Activated CD4-positive, CD25-positive, alpha-beta regulatory T cell treated with anti-CD3 and anti-CD28 coated beads, Interleukin-2, amount 50 U/mL, for 16 hours (primary cell): Measurements from ENCODE around the gene ZNF536.

Source experiments
- DNase-seq: peaks from one replicate; pipeline ENCODE4 v3.0.0-alpha.2; 2020; ENCODE audit warnings: low read depth, low spot score

The ZNF536 gene

DNA sequence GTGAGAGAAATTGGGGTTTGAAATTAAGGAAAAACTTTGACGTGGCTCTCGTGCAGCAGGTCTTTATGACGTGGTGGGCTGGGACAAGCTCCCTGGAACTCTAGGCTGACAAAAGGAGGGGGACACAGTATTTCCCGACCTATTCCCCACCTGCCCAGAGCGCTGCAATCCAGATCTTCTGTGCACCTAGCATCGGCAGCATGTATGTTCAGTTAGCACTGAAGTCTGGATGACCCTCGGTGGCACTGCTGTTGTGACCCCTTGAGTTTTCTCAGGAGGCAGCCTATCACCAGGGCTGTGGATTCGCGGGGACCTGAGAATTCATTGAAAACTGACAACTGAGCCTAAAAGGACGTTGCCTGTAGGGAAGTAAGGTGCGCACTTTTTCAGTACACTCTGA lies 9.1 kb upstream of the ZNF536 start:
- DNase-seq, result no peak

DNA sequence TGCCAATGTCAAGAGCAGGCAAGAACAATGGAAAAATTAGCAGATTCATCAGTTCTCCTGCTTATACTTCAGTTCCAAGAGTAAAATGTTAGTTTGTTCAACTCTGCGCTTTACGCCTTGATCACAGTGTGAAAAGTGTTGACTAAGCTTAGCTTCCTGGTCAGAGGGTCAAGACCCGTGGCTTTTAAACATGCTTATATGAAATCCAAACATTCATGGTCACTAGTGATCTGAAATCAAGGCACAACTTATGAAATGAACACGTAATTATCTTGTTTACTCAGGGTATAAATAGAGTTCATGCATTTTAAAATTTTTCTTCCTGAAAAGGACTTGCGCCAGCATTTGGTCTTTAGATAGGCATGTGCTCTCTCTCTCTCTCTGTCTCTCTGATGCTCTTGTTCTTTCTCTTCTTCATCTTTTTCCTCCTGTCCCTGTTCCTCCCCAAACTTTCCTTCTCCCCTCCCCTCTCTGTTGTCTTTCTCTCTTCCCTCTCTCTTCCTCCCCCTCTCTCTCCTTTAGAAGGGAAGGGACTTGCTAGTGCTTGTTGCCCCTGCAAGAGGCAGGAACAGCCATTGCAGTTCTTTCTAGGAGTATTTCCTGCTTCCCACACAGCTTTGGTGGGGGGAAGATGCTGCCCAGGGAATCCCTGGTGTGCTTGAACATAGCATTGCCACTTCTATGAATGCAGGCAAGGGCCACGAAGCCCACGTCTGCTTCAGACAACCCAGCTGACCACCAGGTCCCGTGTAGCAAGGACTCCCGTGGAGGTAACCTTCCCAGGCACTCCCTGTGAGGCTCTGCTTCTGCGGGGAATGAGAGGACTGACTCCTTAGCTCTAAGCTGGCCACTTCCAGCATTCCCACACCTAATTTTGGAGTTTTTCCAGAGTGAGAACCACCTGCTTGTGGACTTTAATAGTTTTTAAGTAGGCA lies 7.1 kb upstream of the ZNF536 start:
- DNase-seq, result no peak

DNA sequence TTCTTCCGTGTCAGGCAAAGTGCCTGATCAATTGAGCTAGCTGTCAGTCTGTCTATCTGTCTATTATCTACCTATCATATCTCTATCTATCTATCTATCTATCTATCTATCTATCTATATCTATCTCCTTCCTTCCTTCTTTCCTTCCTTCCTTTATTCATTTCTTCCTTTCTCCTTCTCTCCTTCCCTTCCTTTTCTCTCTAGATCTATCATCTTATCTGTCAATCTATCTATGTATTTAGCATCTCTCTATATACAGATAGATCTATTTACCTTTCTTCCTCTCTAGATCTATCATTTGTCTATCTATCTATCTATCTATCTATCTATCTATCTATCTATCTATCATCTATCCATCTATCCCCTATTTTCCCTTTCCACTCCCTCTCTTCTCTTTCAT lies 5.9 kb upstream of the ZNF536 start:
- no peak for DNase-seq

DNA sequence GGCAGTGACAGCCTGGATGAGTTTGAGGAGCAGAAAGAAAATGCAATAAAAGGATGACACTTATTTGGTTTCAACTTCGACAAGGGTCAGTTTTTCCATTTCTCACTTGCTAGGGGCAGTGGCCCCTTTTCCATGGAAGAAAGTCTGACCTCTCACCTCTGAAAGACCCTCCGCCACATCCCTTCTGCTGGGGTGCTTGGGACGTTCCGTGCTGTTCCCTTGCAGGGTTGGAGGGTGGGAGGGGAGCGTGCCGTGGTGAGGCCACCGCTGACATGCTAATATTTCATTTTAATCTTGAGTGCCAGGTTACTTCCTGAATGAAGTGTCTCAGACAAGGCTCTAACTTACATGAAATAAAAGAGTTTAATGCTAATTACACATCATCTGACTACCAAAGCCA lies 5.2 kb upstream of the ZNF536 start:
- DNase-seq, result no peak

DNA sequence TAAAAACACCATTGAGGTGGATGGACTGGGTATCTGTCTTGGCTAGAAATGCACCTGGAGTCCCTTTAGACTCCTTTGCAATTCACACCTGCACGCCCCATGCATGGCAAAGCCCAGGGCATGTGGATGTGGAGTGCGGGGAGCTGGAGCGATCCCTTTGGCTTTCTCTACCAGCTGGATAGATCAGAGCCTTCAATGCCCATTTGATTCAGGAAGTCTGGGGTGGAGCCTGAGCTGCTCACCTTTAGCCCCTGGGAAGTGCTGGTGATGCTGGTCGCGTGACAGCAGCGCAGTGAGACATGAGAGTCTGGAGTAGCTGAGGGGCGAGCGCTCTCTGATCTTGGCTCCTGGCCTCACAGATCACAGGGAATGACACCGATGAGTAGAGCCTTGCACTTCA lies 4.8 kb upstream of the ZNF536 start:
- DNase-seq, result no peak

DNA sequence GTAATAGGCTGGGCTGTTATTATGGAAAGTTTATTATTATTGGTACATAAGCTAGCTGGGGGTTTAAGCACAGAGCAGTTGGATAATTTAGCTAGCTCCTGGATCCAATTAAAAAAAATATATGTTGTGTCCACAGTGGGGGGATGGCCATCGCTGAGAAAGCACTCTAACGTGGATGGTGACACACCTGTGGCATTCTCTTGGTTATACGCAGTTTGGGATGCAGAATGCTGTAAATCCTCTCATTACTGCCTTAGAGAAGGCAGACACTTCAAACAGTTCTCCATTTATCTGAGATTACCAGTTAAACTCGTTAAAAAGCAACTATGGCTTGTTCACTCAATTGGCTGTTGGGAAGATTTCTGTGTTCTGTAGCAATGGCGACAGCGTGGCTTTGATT lies 2.4 kb upstream of the ZNF536 start:
- DNase-seq, result no peak

DNA sequence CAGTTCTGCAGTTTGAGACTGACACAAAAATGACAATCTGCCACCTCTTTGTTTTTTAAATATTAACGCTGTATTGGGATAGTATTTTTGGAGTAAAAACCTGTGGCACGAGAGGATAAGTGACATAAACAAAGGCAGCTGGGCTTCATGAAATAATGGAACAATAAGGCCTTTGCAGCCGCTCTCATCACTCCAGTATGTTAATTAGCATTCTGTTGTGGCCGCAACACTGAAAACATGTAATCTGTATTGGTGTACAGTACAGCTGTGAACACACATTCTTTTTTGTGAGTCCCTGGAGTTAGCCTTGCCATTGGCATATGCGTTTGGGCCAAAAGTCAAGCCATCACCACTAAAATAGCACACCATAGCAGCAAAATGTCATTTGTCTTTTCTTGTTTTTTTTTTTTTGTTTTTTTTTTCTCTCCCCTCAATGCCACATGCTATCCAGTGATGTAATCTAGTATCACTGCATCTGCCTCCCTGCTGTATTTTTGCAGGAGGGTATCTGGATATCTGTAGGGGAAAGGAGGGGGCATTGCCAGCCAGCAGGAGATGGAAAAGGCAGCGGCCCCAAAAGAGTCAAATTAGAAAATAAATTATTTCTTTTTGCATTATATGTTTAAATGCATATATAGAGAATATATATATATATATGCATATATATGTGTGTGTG lies 885 bp upstream of the ZNF536 start:
- DNase-seq, result no peak

DNA sequence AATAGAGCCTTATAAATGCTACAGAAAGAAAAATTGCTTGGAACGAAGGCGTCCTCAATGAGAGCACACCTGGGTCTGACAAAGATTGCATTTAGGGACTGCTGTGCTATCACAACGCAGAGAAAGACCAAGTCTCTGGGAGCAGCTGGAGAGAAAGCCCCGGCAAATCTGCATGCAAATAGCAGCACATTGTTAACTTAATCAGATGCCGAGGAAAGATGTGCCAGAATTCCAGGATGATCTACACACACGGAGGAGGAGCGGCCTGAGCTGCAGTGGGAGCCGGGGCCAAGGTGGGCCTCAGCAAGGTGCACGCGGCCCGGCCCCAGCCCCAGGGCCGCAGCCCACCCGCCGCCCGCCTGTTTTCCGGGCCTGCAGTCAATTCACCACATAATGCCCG lies 1.4 kb downstream of the ZNF536 start:
- DNase-seq, result no peak

DNA sequence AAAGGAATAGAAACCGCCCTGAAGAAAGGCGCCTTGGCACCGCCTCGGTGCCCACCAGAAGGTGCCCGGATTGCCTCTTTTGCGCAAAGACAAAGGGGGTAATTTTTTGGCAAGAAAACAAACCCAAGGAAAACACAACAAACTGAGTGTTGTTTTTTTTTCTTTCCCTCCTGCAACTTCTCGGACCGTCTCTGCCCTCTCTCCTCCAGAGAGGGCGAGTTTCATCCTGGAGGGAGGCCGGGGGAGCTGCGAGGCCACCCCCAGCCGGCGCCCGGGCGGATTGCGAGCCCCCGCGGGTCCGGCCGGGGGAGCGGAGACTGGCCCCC lies 2.3 kb downstream of the ZNF536 start:
- DNase-seq, result no peak

DNA sequence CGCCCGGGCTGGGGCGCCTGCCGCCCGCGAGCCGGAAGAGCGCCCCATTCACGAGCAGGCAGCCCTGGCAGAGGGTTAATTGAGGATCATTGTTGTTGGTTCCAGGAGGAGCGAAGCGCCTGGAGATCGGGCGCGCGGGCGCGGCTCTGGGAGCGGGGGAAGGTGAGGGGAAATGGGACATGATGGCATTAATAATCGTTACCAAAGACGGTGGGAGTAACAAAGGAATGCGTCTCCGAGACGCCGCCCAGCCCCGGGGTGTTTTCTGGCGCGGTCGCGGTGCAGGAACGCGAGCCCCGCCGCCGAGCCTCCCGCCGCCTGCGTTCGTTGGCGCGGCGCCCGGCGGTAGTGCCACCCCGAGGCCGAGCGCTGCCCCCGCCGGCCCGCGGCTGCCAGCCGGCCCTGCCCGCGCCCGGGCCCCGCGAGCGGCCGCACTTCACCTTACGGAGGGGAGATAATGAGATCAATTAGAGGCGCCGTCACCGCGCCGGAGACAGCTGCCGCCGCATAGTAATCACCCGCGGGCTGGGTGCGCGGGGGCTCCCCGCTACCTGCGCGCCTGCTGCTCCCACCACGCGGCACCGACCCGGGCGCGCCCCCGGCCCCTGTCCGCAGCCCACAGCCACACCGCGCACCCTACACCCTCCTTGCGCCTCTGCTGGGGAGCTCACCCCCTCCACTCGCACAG lies 2.8 kb downstream of the ZNF536 start:
- no peak for DNase-seq

DNA sequence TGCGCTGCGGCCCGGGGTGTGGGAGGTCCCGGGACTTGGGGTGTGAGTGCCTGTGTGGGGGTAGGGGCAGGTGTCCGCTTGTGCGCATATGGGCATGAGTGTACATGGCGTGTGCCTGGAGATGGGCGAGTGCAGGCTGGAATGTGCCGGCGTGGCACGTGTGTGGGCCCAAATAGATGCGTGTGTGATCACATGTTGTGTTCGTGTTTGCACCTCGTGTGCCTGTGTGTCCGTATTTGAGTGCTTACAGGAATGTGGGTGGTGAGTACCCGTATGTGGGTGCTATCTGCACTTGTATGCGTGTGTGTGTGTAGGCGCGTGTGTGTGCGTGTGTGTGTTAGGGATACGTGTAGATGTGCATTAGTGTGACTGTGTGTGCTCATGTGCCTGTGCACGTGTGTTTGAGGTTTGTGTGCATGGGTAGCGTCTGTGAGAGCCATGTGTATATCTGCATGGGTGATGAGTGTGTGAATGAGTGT lies 3.4 kb downstream of the ZNF536 start:
- no peak for DNase-seq

DNA sequence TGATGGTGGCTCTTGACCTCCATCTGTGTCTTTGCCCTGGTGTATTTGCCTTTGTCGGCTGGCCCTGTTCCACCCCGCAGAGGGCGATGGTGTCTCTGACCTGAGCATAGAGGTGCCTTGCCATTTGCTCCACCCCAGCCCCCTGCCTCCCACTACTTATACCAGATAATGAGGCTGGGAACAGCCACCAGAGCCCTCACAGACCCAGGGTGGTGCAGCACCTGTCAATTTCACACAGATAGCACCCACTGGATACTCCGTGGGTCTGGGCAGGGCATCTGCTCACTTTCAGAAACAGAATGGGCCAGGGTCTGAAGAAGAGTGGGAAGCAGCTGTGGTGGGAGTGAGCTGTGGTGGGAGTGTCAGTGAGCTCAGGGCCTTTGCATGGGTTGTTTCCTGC lies 4.1 kb downstream of the ZNF536 start:
- no peak for DNase-seq

DNA sequence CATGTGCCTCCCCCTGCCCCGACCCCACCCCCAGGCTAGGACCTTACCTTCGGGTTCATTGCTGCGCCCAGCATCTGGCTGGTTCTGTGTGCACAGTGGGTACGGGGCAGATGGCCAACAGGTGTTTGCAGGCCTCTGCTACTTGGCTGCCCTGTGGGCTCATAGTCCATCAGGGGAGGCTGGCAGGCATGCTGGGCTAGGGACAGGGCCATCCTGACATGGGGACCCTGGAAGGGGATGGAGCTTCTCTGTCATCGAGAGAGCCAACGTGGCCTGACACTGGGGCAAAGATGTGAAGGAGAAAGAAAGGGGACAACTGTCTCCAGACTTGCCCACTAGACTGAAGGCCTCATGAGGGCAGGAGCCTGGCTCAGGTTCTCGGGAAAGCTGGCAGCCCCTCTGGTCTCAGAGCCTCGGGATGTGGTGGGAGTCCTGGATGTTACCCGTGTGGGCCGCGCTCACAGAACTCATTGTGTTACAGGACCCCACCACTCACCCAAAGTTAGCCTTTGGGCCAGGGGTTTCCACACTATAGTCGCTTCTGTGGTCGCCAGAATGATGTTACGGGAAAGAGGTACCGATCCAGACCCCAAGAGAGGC lies 4.7 kb downstream of the ZNF536 start:
- no peak for DNase-seq

DNA sequence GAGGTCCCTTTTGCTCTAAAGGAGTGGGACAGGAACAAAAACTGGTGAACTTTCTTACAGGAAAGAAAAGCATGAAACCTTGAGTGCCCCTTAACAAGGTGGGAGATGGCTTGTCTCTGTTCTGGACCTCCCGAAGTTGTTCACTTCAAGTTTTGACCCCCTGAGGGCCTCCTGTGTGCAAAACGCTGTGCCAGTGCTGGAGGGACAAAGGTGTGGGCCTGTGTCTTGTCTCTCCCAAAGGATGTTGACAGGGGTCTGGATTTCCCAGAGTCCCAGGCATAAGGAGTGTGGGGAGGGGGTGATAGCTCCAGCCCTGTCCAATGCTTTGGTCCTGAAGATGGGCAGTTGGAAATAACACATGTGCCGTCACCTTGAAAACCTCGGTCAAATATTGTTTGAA lies 6.5 kb downstream of the ZNF536 start:
- no peak for DNase-seq

DNA sequence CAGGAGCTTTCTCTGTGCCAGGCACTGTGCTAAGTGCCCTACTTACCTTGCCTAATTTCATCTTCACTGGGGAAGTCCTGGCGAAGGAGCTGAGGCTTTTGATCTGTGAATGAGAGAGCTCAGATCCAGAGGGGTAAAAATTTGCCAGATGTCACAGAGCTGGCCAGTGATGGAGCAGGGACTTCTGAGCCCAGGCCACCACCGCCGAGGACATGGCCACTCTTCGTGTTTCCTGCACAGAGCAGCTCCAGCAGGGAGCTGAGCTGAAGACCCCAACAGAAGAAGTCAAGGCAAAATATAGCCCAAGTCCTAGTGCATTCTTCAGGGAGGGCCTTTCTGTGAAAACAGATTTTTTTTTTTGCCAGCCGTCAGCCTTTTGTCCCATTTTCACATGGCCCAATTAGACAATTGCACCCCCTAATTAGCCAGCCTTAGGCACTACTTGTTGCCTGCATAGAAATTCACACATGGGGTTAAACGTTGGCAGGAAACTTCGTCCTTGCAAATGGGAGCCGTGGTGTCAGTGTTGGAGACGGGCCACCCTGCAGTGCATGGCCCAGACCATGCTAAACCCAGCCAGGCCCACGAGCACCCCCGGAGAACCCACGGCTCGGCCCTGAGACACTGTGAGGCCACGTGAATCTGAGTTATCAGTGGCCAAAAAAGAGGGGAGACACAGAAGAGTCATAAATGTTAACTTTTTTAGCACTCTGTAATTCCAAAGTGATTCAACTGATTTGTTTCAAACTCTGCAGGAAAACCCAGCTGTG lies 7.8 kb downstream of the ZNF536 start:
- DNase-seq, result no peak

DNA sequence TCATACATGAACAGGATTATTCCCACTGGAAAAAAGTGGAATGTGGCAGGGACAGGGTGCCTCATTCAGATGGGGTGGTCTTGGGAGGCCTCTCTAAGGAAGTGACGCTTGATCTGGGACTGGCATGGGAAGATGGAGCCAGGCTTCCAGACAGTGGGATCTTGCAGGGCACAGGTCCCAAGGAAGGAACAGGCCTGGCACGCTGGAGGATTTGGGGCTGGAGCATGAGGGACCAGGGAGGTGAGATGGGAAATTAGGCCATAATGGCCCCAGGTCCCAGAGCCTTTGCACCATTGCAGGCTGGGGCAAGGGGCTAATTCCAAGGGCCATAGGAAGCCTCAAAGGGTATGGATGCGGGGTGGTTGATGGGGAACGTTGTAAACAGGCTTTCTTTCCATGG lies 9.2 kb downstream of the ZNF536 start:
- DNase-seq, result no peak

DNA sequence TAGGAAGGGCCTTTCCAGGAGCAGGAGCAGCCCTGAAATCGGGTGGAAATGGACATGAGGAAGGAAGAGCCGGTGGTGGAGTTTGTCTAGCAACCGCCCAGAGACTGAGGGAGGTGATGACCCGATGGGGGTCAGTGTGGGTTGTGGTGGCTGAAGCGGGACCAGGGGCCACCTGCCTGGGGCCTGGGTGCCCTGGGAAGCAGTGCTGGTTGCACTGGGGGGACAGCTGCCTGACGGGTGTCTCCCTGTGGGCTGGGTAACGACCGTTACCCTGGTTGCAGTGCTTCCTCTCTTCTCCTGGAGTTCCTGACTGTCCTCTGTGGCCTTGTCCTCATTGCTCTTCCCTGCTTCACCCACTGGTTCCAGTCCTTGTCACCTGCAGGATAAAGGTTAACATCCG lies 13.0 kb downstream of the ZNF536 start:
- DNase-seq, result no peak

DNA sequence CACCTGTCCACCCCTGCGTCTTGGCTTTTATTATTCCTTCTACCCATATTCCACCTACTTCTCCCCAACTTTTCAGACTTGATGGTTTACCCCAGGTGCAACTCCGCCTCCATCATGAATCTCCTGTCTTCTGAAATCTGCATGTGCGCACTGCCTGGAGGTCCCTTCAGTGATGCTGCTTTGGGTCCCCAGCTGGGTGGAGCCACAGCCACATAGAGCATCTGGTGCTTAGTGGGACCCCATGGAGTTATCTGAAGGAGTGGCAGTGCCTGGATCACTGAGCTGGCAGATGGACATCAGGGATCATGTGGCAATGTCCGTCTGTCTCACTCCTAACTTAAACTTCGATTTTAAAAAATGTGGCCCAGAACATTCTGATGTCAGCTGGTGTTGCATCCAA lies 13.5 kb downstream of the ZNF536 start:
- no peak for DNase-seq

DNA sequence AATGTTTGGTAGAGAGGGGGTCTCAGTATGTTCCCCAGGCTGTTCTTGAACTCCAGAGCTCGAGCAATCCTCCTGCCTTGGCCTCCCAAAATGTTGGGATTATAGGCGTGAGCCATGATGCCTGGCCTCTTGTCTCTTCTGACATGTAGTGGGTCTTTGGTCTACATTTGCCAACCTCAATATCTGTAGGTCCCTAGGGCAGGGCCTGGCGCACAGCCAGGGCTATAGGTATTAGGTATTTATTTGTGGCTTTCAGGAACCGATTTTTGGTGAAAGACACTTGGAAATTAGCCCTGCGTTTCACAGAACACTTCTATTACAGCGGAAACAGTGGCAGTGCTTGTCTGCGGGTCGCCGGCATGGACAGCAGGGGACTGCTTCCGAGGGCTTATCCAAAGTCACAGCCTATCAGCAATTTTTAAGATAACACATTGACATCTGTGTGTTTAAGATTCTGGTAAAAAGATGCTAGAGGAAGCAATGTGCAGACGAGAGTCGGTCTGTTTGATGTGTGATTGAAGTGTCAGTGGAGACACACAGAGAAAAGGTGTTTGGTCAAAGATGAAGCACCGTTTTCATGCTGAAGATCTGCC lies 14.5 kb downstream of the ZNF536 start:
- no peak for DNase-seq

DNA sequence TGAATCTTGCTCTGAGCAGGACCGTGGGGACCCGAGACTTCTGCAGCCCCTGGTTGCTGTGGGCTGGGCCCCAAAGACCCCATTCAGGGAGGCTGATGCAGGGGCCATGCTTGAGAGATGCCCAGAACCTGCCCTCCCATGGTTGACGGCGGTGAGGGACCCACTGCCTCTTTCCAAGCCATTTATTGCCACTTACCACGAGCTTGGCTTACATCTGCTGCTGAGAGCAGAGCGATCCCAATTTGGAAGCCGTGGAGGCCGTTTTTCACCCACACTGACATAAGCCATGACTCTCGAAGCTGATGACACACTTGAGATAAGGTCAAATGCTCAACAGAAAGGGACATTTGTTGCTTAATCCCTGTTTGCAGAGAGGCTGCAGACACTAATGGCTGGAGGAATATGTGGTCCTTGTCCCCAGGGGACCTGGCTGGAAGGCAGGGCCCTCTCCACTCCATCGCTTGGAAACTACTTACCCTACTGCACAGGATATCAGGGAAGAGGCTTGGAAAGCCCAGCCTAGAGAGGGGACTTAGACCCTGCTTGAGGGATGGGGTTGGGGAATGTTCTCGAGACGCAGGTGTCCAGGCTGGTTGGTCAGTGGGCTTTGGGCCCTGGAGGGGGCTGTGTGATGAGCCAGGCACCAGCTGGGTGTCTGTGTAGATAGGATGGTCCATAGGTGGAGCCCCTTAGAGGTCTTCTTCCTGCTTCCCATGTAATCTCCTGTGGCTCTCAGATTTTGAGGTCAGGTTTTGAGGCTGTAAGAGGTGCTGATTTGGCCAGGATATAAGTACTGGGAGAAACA lies 15.3 kb downstream of the ZNF536 start:
- no peak for DNase-seq
